GM19452 (cell line): ENCODE data around the gene CAMK1D.
"Not testable (repeated sequence)": the region's sequence is repeated elsewhere in the genome, so short reads cannot be mapped to it uniquely, and the experiment has no call there.

Experiments
- ATAC-seq: cut with Tn5 transposase; IDR thresholded peaks from one replicate; pipeline ENCODE4 v1.9.1; 2021; ENCODE audit not compliant: unreplicated experiment

Gene CAMK1D

GRCh38 chr10:12489806-12490205 is 140.5 kb downstream of the CAMK1D start:
- no peak for ATAC-seq

DNA sequence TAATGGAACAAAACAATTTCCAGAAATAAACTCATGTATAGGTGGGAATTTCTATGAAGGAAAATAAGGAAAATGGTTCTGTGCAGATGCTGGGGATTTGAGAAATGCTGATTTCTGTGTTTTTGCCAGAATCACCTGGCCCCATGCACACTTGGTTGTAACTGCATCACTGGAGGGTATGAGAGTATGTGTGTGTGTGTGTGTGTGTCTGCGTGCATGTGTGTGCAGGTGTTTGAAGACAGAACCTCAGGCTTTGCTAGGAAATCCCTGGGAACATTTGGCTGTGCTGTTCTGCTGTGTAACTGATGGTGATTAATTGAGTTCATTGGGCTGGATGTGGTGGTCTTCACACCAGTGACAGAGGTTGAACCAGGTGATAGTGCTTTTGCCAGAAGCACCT is 141.6 kb downstream of the CAMK1D start:
- ATAC-seq: no peak

GRCh38 chr10:12491491-12491890 is 142.1 kb downstream of the CAMK1D start:
- ATAC-seq: no peak

DNA sequence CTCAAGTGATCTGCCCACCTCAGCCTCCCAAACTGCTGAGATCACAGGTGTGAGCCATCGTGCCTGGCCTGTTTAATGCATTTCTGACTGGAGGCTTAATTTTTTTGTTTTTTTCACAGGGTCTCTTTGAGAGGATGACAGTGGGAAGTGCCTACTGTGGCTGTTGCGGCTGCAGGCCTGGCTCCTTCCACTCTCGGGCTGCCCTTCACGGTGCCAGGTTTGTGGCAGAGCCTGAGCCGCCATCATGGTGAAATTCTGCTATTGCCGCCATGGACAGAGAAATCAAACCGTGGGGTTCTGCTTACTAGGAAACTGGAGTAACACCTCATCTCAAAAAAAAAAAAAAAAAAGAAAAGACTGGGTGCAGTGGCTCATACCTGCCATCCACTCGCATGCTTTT is 142.7 kb downstream of the CAMK1D start:
- no peak for ATAC-seq

GRCh38 chr10:12497046-12497445 is 147.7 kb downstream of the CAMK1D start:
- not testable (repeated sequence) for ATAC-seq

GRCh38 chr10:12499076-12499986 is 150.0 kb downstream of the CAMK1D start:
- no peak for ATAC-seq

- ATAC-seq: no peak
Measured at GRCh38 chr10:12500381-12501303, 151.3 kb downstream of the CAMK1D start.

- ATAC-seq: no peak
Measured at GRCh38 chr10:12501324-12501723, 152.0 kb downstream of the CAMK1D start.

- ATAC-seq: no peak
Measured at GRCh38 chr10:12501841-12502525, 152.6 kb downstream of the CAMK1D start.

- ATAC-seq: no peak
Measured at GRCh38 chr10:12502526-12503274, 153.4 kb downstream of the CAMK1D start.

- ATAC-seq: no peak
Measured at GRCh38 chr10:12503311-12503710, 154.0 kb downstream of the CAMK1D start.

- no peak for ATAC-seq
Measured at GRCh38 chr10:12504176-12504575, 154.8 kb downstream of the CAMK1D start.

DNA sequence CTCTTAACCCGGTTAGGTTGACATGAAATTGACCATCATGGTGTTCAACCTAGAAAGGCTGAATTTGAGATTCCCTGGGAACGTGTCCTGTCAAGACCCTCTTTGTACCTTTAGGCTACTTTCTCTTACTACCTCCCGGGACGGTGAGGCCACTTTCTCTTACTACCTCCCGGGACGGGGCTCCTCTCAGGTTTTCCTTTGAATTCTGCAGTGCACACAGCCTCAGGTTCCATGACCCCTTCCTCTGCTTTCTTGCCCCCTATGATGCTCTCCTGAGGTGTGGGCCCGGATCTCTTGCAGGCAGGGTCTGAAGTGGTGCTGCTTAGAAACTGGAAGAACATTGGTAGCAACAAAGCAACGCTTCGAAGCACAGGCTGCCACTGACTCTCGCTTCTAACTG is 155.3 kb downstream of the CAMK1D start:
- ATAC-seq: no peak

- no peak for ATAC-seq
Measured at GRCh38 chr10:12505683-12506082, 156.3 kb downstream of the CAMK1D start.

DNA sequence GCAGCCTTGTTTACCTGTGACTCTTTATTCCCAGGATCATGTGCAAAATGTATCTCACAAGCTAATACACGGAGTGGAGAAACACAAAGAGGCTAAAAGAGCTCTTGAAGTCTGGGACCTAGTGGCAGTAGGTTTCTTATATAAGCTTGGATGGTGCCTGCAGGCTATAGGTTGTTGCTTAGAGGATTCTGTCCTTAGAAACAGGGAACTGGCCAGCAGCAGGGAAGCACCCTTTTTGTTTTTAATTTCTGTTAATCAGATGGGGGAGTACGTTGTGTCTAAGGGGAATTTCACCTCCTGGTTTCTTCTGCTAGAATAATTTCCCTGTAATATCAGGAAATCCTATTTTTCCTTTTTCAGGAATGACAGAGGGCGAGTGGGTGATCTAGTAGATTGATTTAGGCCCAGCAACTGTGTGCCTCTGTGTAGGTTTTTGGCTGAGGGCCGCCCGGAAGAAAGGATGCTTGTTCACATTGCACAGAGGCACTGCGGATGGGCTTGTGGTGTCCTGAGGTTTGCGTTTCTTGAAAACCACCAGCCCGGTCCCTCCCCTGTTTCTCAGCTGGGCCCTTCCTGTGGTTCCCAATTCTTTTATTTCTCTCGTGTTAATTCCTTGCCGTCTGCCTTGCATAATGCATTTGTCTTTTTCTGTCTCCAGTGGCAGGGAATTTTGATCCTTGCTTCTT is 158.0 kb downstream of the CAMK1D start:
- ATAC-seq: no peak

DNA sequence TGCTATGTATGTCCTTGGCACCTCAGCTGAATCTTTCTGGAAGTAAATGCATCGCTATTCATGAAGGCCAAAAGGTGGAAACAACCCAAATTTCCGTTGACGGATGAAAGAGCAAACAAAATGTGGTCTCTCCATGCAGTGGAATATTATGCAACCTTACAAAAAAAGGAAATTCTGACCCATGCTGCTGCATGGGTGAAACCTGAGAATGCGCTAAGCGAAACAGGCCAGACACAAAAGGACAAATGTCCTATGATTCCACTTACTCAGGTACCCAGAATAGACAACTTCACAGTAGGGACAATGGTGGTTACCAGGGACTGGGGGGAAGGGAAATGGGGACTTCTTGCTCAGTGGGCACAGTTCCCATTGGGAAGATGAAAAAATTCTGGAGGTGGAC is 158.8 kb downstream of the CAMK1D start:
- ATAC-seq: no peak

- ATAC-seq: no peak
Measured at GRCh38 chr10:12509016-12509793, 159.9 kb downstream of the CAMK1D start.

DNA sequence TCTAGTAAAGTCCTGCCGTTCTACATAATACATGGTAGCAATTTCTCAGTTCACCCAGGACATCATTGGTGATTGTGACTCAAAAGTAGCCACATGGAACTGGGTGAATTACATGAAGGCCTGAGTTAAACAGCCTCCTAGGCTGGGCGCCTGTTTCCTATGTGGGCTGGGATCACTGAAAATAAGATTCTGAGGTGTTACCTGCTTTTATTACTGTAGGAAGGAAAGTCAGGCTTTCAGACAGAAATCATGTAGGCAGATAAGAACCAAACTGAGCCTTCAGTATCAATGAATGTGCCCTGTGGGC is 160.4 kb downstream of the CAMK1D start:
- ATAC-seq: no peak

DNA sequence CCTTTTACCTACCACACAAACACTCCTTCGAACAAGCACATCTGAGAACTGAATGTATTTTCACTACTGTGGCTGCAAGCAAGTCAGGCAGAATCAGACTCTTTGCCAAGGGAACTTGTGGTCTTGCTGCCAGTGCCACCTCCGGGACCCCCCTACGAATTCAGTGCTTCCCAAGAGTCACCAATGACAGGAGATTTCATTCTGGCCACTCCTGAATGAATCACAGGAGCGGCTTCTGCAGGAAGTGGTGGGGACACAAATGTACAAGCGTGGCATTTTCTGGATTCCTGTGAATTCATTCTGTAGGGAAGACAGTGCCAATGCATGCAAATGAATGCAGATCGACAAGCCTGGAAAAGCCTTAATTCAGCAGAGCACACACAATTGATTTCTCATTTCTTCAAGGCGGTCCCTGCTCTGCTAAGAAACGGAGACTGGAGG is 161.2 kb downstream of the CAMK1D start:
- no peak for ATAC-seq
